HPDE6-E6E7 (cell line): ENCODE results near the gene ETHE1.
"Not testable (repeated sequence)": the region's sequence is repeated elsewhere in the genome, so short reads cannot be mapped to it uniquely, and the experiment has no call there.

ENCODE experiments used
- DNase-seq: peaks from one replicate; pipeline ENCODE4 v3.0.0; 2011; ENCODE audit warnings: missing footprints; ENCODE audit errors: extremely low spot score

ETHE1 gene

GRCh38 chr19:43551399-43552197 is 24.6 kb upstream of the ETHE1 start:
- no peak for DNase-seq

DNA sequence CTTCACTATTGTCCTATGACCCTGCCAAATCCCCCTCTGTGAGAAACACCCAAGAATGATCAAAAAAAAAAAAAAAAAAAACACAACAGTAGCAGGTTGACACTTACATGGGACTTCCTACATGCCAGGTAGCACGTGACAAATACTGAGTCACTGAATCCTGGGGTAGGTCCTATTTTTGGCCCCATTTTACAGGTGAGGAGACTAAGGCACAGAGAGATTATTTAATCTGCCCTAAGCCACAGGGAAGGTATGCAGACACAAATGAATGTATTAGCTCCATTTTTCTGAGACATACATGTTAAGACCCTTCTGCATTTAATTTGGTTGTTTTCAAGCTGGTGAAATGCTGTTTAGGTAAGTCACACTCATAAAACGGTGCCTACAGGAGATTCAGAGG is 21.7 kb upstream of the ETHE1 start:
- DNase-seq: no peak

- DNase-seq: not testable (repeated sequence)
Measured at GRCh38 chr19:43547926-43548325, 20.9 kb upstream of the ETHE1 start.

- DNase-seq: no peak
Measured at GRCh38 chr19:43546581-43546980, 19.6 kb upstream of the ETHE1 start.

GRCh38 chr19:43545981-43546380 is 19.0 kb upstream of the ETHE1 start:
- DNase-seq: no peak

- no peak for DNase-seq
Measured at GRCh38 chr19:43545276-43545675, 18.3 kb upstream of the ETHE1 start.

DNA sequence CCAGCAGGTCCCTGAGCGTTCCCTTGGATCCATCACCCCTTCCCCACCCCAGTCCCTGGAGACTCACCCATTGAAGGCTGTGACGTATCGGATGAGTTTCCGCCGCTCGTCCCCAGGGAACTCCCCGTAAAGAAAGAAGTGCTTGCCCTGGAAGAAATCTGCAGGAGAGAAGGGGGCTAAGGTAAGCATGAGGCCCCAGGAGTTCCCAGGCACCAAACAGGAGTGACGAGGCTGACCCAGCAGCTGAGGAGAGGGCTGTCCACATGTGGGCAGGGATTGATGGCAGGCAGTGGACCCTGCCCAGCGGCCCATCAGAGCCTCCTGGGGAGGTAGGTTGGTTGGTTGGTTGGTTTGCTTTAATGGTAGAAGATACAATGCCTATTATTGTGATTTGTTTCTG is 17.1 kb upstream of the ETHE1 start:
- DNase-seq: no peak

GRCh38 chr19:43541920-43542650 is 15.1 kb upstream of the ETHE1 start:
- no peak for DNase-seq

DNA sequence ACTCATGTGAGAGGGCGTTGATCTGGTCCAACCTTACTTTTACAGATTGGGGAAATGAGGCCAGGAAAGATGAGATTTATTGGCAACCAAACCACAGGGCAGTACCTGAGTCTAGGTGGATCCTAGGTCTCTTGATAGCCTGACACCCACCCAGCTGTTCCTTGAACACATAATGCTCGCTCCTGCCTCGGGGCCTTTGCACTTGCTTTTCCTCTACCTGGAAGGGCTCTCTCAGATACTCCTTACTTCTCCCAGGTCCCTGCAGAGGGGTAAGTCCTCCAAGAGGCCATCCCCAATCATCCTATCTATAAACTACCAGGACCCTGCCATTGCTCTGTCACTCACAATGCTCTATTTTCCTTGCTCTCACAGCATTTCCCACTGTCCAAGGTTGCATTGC is 13.4 kb upstream of the ETHE1 start:
- no peak for DNase-seq

GRCh38 chr19:43538922-43539321 is 11.9 kb upstream of the ETHE1 start:
- no peak for DNase-seq

DNA sequence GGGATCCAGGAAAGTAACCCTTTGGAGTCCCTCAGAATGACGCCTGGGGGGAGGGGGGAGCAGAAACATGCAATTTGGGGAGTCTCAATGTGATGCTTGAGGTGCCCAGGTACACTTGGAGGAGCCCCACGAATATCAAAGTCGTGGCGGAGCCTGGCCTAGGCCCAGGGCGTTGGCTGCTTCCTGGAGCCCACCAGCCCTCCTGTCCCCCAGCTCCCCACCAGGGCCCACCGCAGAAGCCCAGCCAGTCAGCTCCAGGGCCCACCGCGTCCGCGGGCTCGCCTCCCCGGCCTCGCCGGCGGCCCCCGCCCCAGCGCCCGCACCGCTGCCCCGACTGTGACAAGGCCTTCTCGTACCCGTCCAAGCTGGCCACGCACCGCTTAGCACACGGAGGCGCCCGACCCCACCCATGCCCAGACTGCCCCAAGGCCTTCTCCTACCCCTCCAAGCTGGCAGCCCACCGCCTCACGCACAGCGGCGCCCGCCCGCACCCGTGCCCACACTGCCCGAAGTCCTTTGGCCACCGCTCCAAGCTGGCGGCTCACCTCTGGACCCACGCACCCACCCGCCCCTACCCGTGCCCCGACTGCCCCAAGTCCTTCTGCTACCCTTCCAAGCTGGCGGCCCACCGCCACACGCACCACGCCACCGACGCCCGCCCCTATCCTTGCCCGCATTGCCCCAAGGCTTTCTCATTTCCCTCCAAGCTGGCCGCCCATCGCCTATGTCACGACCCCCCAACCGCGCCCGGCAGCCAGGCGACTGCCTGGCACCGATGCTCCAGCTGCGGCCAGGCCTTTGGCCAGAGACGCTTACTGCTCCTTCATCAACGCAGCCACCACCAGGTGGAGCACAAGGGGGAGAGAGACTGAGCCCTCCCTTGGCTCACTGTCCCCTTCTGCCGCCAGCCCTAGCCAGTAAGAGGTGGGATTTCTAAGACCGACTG is 8.1 kb upstream of the ETHE1 start:
- DNase-seq: no peak

DNA sequence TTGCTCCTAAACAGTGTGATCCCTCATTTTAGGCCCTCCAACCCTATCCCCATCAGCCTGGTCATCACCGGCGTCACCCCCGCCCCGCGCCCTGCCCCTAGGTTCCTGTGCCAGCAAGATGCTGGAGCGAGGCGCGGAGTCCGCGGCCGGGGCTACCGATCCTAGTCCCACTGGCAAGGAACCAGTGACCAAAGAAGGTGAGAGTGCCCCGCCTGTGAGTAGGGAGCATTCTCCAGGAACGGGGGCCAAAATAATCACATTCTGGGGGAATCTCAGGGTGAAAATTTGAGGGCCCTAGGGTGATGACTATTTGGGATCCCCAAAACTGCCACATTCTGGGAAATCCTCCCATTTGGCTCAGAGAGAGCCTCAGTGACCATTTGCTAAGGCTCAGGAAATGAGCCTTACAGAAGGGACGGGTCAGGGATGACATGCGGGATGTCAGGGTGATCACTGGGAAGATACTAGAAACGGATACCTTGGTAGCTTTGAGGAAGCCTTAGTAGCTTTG is 7.4 kb upstream of the ETHE1 start:
- no peak for DNase-seq

GRCh38 chr19:43533546-43534304 is 6.7 kb upstream of the ETHE1 start:
- peak; percentile 97 for DNase-seq

GRCh38 chr19:43532962-43533545 is 6.1 kb upstream of the ETHE1 start, which contains the start of gene ZNF575:
Gene ZNF575 (plus strand): TSS chr19:43533188. CDS start chr19:43534423, 1,235 bp downstream.
- DNase-seq: peak; percentile 73

DNA sequence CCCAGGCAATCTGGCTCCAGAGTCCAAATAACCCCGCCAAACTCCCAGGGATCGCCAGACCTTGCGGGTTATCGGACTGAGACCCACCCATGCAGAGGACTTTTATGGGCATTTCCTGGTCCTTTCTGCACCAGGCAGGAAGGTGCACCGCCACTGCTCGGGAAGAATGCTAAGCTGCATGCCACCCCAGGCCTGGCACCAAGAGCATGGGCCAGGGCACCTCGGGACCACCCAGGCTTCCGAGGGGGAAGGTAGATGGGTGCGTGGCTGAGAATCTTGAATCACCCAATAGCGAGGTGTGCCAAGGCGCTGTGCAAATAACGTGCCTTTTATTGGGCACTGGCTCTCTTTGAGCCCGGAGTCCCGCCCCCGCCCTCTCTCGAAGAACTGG is 5.6 kb upstream of the ETHE1 start:
- no peak for DNase-seq

DNA sequence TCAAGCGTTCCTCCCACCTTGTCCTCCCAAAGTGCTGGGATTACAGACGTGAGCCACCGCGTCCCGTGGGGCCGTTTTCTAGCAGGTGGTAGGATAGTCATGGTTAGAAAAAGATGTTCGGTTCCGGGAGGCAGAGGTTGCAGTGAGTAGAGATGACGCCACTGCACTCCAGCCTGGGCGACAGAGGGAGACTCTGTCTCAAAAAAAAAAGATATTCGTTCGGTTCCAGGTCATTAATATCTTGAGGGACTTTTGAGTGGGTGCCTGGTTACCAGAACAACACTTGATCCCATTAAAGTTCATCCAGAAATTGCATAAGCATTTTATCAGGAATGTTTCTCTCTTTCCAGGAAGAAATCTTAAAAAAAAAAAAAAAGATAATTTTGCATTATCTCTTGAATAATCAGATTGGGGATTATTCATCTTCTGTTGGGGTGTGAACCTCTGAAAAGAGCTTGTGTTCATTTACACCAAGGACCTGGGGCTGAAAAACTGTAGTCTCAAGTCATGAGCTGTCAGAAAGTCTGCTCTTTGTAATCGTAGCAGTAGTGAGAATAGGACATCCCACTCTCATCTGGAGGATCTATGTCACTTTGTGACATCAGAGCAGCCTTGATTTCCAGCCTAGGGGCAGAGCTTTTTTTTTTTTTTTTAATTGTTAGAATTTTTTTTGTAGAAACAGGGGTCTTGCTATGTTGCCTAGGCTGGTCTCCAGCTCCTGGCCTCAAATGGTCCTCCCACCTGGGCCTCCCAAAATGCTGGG is 1.0 kb upstream of the ETHE1 start:
- DNase-seq: no peak

- DNase-seq: peak; percentile 40
Measured at GRCh38 chr19:43525836-43526771, 897 bp downstream of the ETHE1 start.

GRCh38 chr19:43524922-43525835 is 1.8 kb downstream of the ETHE1 start:
- peak; percentile 62 for DNase-seq
